Measurements from ENCODE around the gene ZNF124. TPM values are rescaled to one million over a fixed set of nuclear protein-coding genes. Genes with fewer than 3 reads are reported as not detected.
"Not testable (repeated sequence)": the region's sequence is repeated elsewhere in the genome, so short reads cannot be mapped to it uniquely, and the experiment has no call there.

Gene ZNF124
- total RNA-seq, result 19.6 and 22.2 TPM in 2 replicates
- long read RNA-seq, transcript ZNF124-206 (4 exons, 1,292 nt), result minor isoform, 9 of 28 reads
- long read RNA-seq, transcript ZNF124-201 (4 exons, 1,674 nt), result major isoform, 16 of 28 reads
- long read RNA-seq, partial matches to known transcripts, result 1 of 28 reads
- long read RNA-seq, other reads (novel, unspliced or antisense), result 0 of 28 reads

DNA sequence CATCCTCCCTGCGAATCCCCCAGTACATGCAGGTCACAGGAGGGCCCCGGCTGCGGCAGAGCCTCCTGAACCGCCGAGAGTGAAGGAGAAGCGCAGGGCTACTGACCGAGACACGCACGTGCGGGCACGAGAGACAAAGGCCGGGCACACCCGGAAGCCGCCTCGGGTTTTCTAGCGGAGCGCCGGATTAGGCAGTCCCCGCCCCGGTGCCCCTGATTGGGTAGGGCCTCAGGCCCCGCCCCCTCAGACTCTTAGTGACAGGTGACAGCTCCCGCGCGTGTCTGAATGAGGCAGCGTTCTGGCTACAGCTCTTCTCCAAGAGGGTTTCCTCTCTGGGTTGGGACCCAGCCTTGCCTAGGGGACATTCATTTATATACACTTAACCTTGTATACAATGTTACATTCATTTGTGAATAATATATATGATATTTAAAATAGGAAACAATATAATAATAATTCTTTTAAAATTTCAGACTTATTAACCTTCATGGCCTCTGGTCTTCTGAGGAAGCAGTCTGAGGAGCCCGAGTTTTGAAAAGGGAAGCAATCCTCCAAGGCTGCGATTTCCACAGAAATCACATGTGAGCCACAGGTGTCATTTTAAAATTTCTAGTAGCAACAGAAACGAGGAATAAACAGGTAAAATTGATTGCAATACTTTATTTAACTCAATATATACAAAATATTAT, at the start of gene ZNF124:
ZNF124 (minus strand) TSS at position 146 of the 689 bp plus-strand sequence; CDS start at position 3, 143 bp downstream.
- not testable (repeated sequence) for H3K36me3 Mint-ChIP-seq (ENCODE audit: unreplicated experiment); H3K27ac Mint-ChIP-seq (ENCODE audit: unreplicated experiment); DNase-seq (ENCODE audit: extremely low spot score, unreplicated experiment); H3K4me1 Mint-ChIP-seq (ENCODE audit: unreplicated experiment); H3K4me3 Mint-ChIP-seq (ENCODE audit: unreplicated experiment); H3K9me3 Mint-ChIP-seq (ENCODE audit: unreplicated experiment); H3K27me3 Mint-ChIP-seq (ENCODE audit: unreplicated experiment)

DNA sequence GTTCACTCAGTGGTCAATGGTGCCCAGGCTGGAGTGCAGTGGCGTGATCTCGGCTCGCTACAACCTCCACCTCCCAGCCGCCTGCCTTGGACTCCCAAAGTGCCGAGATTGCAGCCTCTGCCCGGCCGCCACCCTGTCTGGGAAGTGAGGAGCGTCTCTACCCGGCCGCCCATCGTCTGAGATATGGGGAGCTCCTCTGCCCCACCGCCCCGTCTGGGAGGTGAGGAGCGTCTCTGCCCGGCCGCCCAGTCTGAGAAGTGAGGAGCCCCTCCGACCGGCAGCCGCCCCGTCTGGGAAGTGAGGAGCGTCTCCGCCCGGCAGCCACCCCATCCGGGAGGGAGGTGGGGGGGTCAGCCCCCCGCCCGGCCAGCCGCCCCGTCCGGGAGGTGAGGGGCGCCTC, 48.5 kb upstream of the ZNF124 start:
- H3K4me3 Mint-ChIP-seq (ENCODE audit: unreplicated experiment); H3K4me1 Mint-ChIP-seq (ENCODE audit: unreplicated experiment); DNase-seq (ENCODE audit: extremely low spot score, unreplicated experiment); H3K27ac Mint-ChIP-seq (ENCODE audit: unreplicated experiment); H3K36me3 Mint-ChIP-seq (ENCODE audit: unreplicated experiment): not testable (repeated sequence)
- Mint-ChIP-seq H3K9me3 (ENCODE audit: unreplicated experiment) (peaks cover 16% of the 10 kb centered on the region), H3K27me3 (ENCODE audit: unreplicated experiment) (peaks cover 32% of the 10 kb centered on the region)

DNA sequence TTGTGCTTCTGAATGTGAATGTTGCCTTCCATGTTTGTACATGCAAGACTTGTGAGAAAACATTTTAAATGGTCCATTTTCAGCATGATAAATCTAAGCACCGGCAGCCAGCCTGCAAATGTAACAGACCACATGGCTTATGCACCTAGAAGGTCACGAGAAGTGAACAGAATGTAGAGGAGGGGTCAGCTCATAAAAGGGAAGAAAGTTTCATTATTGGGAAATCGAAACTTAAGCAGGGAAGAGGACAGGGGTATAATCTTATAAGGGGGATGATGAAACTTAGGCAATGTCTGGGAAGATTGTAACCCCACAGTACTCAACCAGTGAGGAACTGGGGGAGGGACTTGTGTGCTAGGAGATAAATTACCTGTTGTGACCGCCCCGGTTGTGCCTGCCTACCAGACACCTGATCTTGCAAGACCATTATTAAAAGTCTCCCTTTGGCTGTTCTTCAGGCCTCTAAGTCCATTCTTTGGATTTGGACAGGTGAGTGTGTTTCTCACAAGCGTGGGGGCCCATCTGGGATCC, 46.4 kb upstream of the ZNF124 start:
- no peak overlapping the region for H3K27ac Mint-ChIP-seq (ENCODE audit: unreplicated experiment)
- TF ChIP-seq, protein P1, sequence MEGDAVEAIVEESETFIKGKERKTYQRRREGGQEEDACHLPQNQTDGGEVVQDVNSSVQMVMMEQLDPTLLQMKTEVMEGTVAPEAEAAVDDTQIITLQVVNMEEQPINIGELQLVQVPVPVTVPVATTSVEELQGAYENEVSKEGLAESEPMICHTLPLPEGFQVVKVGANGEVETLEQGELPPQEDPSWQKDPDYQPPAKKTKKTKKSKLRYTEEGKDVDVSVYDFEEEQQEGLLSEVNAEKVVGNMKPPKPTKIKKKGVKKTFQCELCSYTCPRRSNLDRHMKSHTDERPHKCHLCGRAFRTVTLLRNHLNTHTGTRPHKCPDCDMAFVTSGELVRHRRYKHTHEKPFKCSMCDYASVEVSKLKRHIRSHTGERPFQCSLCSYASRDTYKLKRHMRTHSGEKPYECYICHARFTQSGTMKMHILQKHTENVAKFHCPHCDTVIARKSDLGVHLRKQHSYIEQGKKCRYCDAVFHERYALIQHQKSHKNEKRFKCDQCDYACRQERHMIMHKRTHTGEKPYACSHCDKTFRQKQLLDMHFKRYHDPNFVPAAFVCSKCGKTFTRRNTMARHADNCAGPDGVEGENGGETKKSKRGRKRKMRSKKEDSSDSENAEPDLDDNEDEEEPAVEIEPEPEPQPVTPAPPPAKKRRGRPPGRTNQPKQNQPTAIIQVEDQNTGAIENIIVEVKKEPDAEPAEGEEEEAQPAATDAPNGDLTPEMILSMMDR (IDR thresholded peaks at IDR 0.05), result no peak
- no peak overlapping the region for H3K4me3 Mint-ChIP-seq (ENCODE audit: unreplicated experiment)
- peaks cover 40% of the 10 kb centered on the region for H3K27me3 Mint-ChIP-seq (ENCODE audit: unreplicated experiment)
- DNase-seq (ENCODE audit: extremely low spot score, unreplicated experiment), result no peak
- peaks cover 6% of the 10 kb centered on the region for H3K9me3 Mint-ChIP-seq (ENCODE audit: unreplicated experiment)
- H3K4me1 Mint-ChIP-seq (ENCODE audit: unreplicated experiment), result peaks cover 2% of the 10 kb centered on the region
- H3K36me3 Mint-ChIP-seq (ENCODE audit: unreplicated experiment), result no peaks in the 10 kb centered on the region

DNA sequence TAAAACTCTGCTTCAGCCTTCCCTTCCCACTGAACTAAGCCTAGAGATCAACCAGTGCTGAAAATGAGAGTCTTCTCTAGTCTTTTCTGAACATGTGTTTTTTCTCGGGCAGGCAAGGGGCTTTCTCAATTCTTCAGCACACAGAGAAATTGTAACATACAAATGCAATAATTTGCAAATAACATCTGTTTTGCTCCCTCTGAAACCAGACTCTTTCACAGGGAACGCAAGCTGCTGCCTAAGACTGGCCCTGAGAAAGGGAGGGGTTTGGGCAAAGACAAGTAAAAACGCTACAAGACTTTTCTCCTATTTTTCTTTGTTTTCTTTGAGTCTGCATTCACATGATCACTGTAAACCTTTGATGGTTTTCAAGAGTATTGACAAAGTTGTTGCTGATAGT, 44.4 kb upstream of the ZNF124 start:
- Mint-ChIP-seq H3K27me3 (ENCODE audit: unreplicated experiment) (peaks cover 40% of the 10 kb centered on the region), H3K4me1 (ENCODE audit: unreplicated experiment) (peaks cover 16% of the 10 kb centered on the region), H3K4me3 (ENCODE audit: unreplicated experiment) (no peak overlapping the region), H3K9me3 (ENCODE audit: unreplicated experiment) (no peaks in the 10 kb centered on the region), H3K36me3 (ENCODE audit: unreplicated experiment) (no peaks in the 10 kb centered on the region), H3K27ac (ENCODE audit: unreplicated experiment) (no peak overlapping the region)
- DNase-seq (ENCODE audit: extremely low spot score, unreplicated experiment), result no peak
- TF ChIP-seq, protein P1 (IDR thresholded peaks at IDR 0.05), result no peak

DNA sequence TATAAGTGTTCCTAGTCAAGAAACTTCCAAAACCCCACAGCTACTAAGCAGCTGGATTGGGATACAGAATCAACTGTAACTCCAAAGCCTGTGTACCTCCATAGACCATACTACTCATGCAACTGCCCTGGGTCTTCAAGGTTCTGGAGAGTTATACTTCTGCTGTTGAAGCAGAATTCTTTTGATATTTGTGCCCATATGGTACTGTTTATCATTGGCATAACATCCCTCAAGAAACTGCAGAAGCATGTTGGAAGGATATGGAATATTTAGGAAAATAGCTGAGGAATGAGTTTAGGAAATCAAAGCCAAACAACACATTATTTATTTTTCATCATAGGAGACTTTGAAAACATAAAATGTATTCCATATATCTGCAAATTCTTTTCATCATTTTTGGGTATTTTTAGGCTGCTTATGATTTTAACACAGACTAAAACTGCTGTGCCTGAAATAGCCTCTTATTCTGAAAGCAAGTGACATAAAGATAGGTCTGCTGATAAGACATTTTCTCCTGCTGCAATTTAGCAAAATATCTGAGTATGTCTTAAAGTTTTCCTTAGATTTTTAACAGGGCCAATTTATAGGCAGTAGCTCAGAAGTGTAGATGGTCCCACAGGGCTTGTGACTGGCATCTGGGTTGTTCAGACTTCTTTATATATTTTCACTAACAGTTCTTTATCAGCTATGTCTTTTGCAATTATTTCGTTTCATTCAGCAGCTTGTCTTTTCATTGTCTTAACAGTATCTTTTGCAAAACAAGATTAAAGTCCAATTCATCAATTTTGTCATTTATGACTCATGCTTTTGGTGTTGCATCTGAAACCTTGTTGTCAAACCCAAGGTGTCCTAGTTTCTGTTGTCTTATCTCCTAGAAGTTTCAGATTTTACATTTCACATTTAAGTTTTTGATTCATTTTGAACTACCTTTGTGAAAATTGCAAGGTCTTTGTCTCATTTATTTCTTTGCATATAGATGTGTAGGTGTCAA, 41.1 kb upstream of the ZNF124 start:
- no peak overlapping the region for H3K27ac Mint-ChIP-seq (ENCODE audit: unreplicated experiment)
- H3K4me3 Mint-ChIP-seq (ENCODE audit: unreplicated experiment), result no peak overlapping the region
- H3K9me3 Mint-ChIP-seq (ENCODE audit: unreplicated experiment), result no peaks in the 10 kb centered on the region
- peaks cover 35% of the 10 kb centered on the region for H3K4me1 Mint-ChIP-seq (ENCODE audit: unreplicated experiment)
- H3K36me3 Mint-ChIP-seq (ENCODE audit: unreplicated experiment), result peaks cover under 1% of the 10 kb centered on the region
- TF ChIP-seq, protein P1 (IDR thresholded peaks at IDR 0.05), result no peak
- DNase-seq (ENCODE audit: extremely low spot score, unreplicated experiment), result no peak
- H3K27me3 Mint-ChIP-seq (ENCODE audit: unreplicated experiment), result peaks cover 35% of the 10 kb centered on the region
